GM04504 (cell line): ENCODE data around the gene TTI1.
A peak's percentile ranks its signal among the peaks of the same experiment; 100 is the strongest.

Experiments
- DNase-seq: peaks from one replicate; pipeline ENCODE4 v3.0.0-alpha.2; 2012; ENCODE audit warnings: low read depth

Gene TTI1

GRCh38 chr20:38033330-38034107, at the start of gene TTI1, which contains the start of gene RPRD1B:
Gene TTI1 (minus strand): TSS chr20:38033456. CDS start chr20:38013816, 19,640 bp downstream.
Gene RPRD1B (plus strand): TSS chr20:38033746. CDS start chr20:38033948, 202 bp downstream.
- DNase-seq, result peak; percentile 67

- DNase-seq, result no peak
Measured at GRCh38 chr20:38082894-38083293, 49.6 kb upstream of the TTI1 start.

GRCh38 chr20:38081575-38081974, 48.3 kb upstream of the TTI1 start:
- no peak for DNase-seq

- DNase-seq, result no peak
Measured at GRCh38 chr20:38079353-38079752, 46.1 kb upstream of the TTI1 start.

- no peak for DNase-seq
Measured at GRCh38 chr20:38078084-38078483, 44.8 kb upstream of the TTI1 start.

- DNase-seq, result no peak
Measured at GRCh38 chr20:38076548-38076947, 43.3 kb upstream of the TTI1 start.

DNA sequence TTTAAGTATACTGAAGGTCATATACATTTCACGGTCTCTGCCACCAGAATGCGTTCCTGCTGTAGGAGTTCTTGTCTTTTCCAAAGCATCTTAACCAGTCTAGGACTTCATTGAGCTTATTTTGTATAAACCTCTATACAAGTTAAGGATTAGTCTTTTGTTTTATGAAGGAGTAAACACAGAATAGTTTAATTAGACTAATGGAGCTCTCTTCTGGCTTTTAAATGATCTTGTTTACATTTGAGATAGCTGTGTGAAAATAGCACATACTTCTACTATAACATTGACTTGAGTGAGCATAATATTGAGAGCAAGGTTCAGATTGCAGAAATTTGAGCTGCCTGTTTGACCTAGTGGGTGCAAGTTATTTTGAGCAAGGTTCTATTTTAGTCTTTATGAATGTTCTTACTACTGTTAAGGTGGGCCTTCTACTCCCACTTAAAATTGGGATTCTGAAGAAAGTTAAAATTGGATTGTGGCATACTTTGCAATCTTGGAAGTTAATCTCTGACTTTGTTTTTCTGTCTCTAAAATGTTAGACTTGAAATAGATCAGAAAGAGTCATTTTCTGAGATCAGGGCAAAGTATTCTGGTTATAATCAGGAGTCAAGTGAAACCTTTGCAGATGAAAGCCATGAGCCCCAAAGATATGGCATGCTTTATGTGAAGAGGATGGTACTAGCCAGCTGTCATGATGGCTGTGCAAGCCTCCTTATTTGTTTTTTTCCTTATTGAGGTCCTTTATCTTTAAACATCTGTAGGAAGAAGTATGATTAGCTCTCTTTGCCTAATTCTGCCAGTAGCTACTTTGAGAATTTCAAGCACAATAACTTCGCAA, 42.1 kb upstream of the TTI1 start:
- no peak for DNase-seq

DNA sequence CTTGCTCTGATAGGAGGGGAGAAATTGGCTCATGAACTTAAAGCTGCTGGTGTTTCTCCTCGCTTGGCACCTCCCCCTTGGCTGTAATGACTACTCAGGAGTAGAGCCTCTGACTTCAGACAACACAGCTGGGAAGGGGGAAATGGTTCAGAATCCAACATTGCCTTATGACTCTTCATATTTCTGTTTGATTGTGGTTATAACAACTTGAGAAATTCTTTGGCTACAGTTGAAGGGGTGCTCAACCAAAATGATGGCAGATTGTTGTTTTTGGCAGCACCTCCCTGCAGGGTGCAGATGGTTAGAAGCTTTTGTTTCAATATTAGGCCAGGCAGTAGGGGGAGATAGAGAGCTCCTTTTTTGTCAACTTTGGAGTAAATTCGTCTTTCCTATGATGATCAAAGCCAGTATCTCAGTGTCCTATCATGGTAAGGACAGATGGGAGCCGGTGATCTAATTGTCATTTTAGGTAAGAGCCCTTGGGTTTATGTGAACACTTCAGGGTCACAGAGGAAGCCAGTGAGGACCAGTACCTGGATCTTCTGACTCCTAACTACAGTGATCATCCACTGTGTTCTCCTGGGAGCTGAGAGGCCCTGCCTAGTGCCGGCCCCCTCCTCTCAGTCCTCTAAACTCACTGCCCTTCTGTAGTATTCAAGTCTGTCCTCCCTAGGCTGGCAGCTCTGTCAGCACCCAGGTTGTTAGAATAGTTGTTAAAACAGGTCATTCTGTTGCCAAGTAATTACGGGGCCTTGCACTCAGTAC, 40.2 kb upstream of the TTI1 start:
- peak; percentile 78 for DNase-seq

DNA sequence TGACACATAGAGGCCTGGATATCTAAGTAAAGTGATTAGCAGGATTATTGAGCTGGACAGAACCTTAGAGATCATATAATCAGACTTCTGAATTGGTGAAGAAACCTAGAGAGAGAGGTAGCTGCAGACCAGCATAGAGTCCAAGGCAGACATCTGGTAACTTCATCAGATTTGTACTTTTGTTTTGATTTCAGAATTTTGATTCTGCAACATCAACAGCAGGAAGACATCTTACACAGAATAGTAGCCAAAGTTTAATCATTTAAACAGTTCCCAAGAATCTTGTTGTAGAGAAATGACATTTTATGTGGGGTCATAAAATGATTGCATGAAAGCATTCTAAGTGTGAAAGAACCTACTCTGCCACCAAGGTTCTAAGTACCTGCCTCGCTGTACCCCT, 39.6 kb upstream of the TTI1 start:
- DNase-seq, result no peak

DNA sequence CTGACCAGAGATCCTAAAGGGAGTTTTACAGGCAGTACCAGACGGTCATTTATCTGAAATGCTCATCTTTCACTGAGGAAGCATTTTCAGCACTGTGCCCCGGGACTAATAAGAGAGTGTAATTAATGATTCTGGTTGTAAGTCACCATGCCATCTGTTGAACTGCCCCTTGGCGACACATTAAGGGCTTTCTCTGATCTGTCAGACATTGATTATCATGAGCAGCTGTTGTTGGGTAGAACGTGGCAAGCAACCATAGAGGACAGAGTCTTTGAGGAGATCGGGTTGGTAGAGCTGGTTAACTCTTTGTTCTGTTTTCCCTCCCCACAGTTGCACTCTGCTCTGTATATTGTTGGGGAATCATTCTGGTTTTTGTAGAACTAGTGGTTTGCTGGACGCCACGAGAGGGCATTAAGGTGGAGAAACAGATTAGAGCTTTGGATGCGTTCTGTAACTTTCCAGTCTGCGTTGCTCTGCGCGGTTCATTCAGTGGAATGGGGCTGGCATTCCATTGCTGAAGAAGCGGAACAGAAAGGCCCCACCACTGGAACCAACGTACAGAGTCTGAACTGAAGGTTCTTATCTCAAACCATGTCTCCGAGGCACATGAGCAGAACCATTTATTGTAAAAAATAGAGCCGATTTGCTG, 34.6 kb upstream of the TTI1 start:
- no peak for DNase-seq

- DNase-seq, result no peak
Measured at GRCh38 chr20:38066969-38067716, 33.9 kb upstream of the TTI1 start.

DNA sequence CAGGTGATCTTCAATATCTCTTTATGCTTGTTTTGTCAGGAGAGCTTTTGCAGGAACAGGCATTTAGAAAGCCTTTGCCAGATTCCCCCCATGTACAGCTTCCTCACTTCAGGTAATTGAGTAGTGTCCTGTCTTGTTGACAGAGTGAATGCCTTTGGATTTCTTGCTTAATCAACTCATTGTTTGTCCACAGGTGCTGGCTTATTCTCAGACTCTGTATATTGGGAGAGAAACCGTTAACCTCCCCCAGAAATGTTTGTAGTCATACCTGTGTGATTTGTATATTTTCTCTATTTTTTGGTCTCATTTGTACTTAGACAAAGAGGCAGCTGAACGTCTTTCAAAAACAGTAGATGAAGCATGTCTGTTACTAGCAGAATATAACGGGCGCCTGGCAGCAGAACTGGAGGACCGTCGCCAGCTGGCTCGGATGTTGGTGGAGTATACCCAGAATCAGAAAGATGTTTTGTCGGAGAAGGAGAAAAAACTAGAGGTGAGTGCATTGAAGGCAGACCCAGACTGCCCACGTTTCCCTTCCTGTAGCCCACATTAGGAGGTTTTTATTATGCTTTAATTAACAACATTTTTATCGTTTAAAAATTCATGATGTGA, 32.6 kb upstream of the TTI1 start:
- DNase-seq, result no peak

GRCh38 chr20:38063911-38064530, 30.8 kb upstream of the TTI1 start:
- DNase-seq, result no peak

- no peak for DNase-seq
Measured at GRCh38 chr20:38062890-38063289, 29.6 kb upstream of the TTI1 start.

DNA sequence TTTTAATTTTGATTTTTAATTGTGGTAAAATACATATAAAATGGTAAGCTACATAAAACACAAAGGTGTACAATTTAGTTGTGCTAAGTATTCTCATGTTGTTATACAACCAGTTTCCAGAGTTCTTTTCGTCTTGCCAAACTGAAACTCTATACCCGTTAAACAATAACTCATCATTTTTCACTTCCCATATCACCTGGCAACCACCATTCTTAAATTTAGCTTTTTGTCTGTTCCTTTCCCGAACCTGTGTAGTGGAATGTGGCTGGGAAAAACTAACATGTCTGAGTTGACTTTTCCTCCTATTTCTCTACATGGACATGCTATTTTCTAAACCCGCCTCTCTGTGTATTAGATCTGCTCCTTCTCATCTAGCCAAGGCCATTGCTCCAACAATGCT, 27.9 kb upstream of the TTI1 start:
- DNase-seq, result no peak

DNA sequence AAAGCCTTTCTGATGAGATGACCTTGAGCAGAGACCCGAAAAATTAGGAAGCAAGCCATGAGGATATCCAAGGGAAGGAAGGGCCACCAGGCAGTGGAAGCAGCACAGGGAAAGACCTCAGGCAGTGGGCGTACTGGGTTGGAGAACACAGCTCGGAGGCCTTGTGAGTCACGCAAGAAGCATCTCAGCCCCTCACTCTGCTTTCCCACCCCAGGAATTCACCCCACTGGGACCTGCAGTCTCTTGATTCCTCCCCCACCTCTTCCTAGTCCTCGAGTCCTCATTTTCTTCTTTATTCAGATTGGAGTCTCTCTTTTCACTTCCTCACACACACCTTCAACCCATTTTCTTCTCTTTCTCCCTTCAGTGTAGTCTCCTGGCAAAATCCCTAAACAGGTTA, 27.3 kb upstream of the TTI1 start:
- no peak for DNase-seq

DNA sequence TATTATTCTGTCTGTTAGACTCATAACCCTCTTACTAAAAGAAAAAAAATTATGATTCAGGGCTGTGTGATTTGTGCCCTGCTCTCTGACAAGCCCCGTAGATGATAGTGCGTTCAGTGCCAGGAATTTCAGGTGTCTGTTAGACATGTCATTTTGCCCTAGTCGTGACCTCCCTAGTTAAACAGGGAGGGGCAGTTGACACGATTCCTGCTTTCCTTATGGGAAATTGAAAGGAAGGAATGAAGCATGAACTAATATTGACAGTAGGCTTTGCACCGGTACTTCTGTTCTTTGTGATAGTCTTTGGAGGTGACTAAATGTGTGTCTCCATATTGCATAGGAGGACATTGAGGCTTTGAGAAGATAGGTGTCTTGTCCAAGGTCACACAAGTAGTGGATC, 26.6 kb upstream of the TTI1 start:
- no peak for DNase-seq

DNA sequence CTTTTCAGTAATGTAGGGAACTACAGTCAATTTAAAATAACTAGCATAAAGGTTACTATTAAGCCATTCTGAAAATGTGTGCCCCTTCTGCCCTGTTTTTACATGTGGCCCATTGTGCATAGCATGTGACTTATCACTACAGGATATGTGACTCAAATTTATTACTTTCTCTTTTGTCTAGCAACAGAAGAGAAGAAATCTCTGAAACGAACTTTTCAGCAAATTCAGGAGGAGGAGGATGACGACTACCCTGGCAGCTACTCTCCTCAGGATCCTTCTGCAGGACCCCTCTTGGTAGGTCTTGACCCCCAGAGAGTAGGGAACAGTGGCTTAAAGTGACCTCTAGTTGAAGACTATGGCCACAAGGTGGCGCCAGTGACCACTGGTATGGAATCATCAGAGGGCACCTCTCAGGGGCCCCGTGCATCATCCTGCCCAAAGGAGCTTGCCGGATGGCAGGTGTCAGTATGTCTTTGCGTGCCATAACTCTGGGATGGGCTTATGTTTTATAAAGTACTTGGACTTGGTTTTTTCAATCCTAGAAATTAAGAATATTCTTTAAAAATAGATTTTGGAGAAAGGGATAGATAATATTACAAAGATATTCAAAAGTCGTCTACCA, 24.2 kb upstream of the TTI1 start:
- DNase-seq, result peak; percentile 39

- DNase-seq, result no peak
Measured at GRCh38 chr20:38055848-38056247, 22.6 kb upstream of the TTI1 start.

- no peak for DNase-seq
Measured at GRCh38 chr20:38055294-38055693, 22.0 kb upstream of the TTI1 start.
